Stimulated activated CD8-positive, alpha-beta memory T cell treated with anti-CD3 and anti-CD28 coated beads, Interleukin-15, amount 100 ng/mL, for 48 hours (primary cell): ENCODE data around the gene HAS3.

Source experiments
- DNase-seq, 2 donors: peaks; one replicate each; pipeline ENCODE4 v3.0.0-alpha.2; 2020; ENCODE audit warnings: low read depth in 2 of 2

The HAS3 gene

DNA sequence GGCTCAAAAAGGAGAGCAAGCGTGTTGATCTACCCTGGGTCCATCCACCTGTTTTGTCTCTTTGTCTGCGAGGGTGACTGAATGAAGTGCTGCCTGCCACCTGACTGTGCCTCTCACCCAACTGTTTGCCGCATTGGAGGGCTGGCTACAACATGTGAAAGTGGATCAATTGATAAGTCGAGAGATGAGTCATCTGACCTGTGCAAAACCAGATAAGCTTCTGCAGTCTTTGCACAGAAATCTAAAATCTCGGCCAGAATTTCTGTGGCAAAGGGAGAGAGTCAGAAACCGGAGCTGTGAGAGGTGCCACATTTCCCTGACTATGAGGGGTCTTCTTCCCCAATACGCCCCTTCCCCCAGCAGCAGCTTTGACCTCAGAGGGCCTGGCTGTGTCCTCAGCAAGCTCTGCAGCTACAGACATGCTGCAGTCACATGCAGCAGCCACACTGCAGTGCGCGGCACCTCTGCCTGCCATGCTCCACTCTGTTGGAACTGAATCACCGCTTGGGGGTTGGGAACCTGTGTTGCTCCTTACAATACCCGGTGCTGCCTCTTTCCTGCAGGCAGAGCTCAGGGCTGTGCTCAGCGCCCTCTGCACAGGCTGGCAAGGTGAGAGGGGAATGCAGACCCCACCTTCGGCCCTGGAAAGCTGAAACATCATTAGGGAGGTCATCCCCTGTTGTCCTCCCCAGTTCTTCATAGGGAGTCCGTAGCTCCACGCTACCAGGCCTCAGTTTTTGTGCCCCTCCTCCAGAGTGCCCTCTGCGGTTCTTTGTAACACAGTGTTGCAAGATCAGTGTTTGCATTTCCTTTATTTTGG is 16.2 kb upstream of the HAS3 start:
- DNase-seq = peak in 1 of 2 donors; percentile 38

DNA sequence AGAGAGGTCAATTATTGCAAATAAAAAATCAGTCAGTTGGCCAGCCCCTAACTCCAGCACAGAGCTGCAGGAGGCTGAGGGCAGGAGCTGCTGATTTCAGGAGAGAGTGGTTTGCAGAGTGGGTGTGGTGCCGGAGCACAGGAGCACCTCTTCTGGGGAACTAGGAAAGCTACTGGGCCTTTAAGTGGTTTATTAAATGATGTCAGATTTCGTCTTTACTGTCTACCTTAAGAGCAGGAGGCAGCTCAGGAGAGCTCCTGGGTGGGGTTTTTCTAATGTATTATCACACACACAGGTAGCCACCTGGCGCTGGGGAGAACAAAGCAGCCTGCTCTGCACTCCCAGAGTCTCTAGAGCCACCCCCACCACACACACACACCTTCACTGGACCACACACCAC is 11.5 kb upstream of the HAS3 start:
- DNase-seq = no peak

DNA sequence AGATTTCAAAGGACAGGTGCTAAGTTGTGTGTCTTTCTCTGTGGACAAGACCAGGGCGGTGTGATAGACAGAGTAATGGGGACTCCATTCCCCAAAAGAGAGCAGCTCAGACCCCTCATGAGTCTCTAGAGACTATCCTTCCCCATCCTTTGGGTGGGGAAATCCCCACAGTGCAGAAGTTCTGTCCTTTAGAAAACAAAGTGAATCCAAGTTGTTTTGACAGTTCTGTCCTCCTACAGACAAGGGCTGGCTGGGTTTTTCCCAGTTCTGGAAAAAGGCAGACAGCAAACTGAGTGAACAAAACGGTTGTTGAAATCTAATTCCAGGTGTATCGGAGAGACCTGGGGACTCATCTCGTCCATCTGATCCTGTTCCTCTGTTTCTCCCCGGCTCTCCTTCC is 11.0 kb upstream of the HAS3 start:
- DNase-seq = no peak

DNA sequence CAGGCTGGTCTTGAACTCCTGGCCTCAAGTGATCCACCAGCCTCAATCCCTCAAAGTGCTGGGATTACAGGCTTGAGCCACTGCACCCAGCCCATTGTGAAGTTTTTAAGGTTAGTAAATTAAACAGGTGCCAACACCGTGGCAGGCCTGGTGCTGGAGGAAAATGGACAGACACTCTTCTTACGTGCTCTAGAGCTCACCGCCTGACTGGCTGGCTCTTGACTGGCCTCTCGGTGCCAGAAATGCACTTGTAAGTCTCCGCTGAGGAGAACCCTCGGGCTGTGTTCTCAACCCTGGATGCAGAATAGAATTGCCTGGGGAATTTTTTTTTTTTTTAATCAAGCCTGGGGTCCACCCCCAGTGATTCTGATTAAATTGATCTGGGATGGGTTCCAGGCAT is 10.3 kb upstream of the HAS3 start:
- DNase-seq = no peak

DNA sequence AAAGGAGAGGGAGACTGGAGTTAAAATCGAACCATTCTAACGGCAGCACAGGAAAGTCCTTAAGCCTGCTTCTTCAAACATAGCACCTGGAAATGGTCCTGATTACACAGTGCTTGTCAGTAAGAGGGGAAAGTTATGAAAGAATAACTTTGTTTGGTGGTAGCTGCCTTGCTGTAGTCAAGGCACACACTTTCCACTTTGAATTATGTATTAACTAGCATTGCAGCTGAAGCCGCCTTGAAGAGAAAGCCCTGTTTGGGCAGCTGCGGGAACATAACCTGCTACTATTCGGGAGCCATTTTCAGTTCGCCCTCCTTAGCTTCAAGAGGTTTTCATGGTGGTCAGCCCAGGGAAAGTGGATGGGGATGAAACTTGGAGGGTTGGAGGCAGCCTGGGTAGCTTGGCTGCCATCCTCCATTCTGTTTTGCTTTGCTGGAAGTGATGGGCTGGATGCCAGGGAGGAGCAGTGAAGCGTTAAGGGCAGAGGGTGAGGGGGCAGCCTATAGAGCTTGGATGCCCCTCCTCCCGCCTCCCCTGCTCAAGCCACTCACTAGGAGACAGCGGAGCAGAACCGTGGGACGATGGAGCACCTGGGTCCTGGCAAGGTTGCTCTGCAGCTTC is 5.3 kb upstream of the HAS3 start:
- no peak for DNase-seq

DNA sequence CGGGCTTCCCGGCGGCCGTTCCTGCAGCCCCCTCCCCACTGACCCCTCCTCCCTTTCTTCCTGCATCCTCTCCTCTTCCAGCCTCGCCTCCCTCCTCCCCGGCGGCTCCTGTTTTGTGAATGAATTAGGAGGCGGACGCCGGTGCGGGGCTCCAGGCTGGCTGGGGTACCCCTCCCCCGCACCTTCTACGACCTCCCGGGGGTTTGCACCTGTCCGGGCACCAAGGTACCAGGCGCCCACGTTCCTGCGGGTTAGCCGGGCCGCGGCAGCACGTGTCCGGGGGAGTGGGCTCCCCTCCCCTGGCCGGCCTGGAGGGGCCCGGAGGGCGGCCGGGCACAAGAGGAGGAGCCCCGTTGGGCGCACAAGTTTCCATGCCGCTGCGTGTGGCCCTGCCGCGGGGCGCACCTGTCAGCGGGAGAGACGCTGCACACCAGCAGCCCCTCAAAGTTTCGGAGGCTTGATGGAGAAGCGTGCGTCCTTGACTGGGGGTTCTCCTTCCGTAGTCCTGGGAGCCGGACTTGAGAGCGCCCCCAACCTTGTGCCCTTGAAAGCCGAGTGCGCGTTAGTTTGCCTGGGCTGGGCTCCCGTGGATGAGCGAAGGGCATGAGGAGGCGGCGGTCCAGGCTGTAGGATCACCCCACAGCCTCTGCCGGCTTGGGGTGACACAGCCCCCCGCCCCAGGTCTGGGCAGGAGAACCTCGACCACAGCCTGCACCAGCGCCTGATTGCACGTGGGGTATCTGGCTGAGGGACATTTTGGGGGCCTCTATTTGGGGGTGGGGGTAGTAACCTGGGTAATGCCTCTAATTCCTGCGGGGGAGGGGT is 1.2 kb downstream of the HAS3 start:
- DNase-seq = no peak

DNA sequence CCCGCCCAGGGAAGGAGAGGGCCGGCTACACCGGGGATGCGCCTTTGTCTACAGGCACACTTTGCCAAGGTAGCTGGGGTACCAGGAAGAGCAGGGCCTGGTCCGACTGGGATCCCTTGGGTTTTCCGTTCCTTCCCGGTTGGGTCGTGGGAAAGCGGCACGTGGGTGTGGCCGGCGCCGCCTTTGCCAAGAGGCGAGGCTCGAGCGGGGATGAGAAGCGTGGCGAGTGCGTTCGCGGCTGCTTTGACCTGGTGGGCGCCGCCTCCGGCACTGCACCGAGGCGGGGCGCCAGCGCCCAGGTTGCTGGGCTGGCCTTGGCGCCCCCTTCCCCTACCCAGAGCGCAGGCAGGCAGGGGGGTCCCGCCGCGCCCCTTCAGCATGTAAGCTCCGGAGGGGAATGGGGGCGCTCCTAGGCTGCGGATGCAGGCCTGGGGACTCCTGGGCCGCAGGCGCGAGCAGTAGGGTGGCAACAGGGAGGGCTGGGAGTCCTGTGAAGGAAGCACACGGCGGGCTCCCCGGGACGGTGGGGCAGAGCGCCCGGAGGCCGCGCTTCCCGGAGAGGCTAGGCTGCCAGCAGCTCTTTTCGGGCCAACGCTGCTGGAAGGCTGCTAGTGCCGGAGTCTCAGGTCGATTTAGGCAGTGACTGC is 2.0 kb downstream of the HAS3 start:
- no peak for DNase-seq

DNA sequence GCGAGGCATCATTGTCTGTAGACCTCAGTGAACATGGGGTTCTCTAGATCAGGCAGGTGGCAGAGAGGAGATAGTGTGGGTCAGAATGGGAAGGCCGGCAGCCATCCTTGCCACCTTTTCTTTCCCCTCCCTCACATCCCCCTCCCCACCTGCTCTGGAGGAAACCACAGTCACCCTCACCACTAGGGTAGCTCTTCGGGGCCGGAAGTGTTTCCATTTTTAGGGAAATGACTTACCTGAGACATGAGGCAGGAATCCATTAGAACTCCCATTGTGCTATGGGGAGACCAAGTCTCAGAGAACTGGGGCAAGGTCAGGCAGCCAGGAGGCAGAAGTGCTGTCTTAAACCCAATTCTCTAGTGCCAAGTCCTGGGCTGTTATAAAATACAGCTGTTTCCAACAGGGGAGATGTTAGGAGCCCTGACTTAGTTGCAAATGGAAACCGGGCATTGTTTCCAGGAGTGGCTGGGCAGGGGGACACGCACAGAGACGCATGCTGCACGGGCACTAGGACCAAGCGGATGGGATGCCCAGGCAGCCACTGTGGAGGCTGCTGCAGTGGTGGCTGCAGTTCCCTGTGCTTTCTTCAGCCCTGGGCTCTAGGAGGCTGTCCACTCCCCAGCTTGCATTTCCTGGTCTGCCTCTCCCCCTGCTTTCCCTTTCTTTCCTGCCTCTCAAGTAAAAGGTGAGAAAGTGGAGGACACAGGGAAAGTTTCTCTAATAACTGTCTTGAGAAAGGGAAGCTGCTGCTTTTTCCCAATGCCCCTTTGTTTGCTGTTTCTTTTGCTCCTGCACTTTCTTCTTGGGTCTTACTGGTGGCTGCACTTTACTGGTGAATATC is 2.8 kb downstream of the HAS3 start:
- no peak for DNase-seq

DNA sequence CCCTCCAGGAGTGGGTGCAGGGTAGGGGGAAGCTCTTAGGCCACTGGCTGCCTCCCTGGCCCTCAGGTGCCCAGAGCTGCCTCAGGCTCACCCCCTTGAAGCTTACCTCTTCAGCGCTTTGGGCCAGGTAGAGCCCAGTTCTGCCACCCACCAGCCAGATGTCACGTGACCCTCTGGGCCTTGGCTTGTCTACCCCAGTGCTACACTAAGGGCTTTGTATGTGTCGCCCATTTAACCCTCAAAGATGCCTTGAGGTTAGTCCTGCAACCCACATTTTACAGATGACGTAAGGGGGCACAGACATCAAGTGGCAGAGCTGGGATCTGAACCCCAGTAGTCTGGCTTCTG is 3.4 kb downstream of the HAS3 start:
- DNase-seq = no peak

DNA sequence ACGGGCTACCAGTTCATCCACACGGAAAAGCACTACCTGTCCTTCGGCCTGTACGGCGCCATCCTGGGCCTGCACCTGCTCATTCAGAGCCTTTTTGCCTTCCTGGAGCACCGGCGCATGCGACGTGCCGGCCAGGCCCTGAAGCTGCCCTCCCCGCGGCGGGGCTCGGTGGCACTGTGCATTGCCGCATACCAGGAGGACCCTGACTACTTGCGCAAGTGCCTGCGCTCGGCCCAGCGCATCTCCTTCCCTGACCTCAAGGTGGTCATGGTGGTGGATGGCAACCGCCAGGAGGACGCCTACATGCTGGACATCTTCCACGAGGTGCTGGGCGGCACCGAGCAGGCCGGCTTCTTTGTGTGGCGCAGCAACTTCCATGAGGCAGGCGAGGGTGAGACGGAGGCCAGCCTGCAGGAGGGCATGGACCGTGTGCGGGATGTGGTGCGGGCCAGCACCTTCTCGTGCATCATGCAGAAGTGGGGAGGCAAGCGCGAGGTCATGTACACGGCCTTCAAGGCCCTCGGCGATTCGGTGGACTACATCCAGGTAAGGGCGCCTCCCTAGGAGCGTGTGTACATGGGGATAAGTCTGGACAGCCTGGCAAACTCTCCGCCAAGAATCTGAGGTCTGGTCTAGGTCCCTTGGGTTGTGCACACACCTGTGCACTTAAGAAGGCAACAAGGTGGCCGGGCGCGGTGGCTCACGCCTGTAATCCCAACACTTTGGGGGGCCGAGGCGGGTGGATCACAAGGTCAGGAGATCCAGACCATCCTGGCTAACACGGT is 4.2 kb downstream of the HAS3 start:
- DNase-seq = no peak

DNA sequence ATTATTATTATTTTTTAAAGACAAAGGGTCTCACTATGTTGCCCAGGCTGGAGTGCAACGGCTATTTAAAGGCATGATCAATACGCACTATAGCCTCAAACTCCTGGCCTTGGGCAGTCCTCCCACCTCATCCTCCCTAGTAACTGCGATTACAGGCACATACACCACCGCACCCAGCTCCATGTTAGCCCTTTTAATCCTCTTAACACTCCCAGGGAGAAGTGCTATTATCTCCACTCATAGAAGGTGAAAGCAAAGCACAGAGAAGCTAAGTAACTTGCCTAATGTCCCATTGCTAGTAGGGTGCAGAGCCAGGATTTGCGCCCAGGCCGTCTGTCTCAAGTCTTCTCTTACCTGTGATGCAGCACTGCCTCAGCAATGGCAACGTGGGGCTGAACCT is 5.0 kb downstream of the HAS3 start:
- no peak for DNase-seq

DNA sequence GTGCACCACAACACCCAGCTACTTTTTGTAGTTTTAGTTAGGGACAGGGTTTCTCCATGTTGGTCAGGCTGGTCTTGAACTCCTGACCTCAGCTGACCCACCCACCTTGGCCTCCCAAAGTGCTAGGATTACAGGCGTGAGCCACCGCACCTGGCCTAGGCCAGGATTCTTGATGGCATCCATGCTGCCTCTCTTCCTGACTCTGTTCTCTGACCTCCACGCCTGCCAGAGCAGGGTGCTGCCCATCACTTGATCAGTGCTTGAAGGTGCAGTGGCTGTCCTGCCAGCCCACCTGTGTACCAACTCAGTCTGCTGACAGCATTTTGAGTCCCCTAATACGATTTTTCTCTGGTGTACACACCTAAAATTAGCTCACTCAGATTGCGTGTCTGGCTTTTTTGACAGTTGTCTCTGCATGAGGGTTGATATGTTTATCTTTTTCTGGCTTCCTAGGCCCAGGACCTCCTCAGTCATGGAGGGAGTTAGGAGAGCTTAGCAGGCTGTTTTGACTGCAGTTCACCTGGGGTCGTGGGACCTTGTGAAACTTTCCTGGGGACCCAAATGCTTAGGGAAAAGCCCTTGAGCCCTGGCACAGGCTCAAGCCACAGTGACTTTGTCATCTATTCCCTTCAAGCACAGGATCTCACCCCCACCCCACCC is 5.9 kb downstream of the HAS3 start:
- DNase-seq = no peak

DNA sequence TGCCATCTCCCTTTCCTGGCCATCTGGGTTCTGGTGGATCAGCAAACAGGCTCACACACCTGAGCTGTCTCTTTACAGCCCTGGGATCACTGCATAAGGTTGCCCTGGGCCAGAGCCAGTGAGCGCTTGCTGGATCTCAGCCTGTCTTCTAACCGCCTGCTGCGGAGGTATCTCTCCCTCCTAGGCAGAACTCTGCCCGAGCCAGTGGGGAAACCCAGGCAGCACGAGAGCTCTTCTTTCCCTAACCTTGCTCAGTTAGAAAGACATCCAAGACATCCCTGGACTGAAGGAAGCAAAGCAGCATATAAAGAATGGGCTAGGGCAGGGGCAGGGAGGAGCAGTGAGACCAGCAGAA is 6.4 kb downstream of the HAS3 start:
- DNase-seq = no peak

DNA sequence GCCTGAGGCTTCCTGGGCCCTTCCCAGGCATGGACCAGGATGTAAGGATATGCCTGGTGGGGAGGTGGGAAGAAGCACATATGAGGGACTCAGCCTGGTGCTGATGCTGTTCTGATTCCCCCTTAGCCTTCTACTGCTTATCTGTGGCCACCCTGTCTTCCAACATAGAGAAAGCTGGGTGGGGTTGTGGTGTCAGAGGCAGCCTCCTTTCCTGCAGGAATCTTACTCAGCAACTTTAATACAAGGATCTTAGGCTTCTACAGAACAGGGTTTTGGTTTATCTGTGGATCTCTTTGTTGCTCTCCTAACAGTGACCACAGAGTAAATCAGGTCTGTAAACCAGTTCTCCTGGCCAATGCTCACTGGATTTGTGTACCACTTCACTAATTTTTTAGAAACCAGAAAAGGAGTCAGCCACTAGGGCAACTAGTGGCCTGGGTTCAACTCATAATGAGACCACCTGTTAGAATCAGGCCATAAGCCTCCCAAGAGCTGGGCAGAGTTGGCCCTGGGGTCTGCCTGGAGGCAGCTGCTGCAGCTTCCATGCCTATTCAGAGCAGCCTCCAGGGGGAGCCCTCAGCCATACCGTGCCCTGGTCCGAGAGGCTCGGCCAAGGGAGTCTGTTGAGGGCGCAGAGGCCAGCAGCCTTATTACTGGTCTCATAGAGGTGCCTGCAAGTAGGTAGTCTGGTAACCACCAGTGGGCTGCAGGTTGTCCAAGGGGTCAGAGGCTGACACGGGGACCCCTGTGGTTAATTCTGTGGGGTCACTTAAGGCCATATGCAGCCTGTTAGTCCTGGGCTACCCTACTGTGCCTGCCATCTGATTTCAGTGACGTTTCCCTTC is 7.1 kb downstream of the HAS3 start:
- no peak for DNase-seq

DNA sequence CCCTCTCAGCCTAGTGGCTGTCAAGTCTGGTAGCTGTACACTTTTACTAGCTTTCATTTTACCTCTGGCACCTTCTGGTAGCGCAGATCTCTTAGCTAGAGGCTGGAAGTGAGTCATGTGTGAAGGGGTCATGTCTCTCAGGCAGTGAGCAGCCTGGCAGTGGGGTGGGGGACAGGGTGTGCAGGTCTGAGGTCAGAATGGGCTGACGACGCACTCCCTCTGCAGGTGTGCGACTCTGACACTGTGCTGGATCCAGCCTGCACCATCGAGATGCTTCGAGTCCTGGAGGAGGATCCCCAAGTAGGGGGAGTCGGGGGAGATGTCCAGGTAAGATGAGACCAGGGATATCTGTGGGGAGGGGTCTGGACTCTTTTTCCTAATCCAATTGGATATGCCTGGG is 7.8 kb downstream of the HAS3 start:
- no peak for DNase-seq

DNA sequence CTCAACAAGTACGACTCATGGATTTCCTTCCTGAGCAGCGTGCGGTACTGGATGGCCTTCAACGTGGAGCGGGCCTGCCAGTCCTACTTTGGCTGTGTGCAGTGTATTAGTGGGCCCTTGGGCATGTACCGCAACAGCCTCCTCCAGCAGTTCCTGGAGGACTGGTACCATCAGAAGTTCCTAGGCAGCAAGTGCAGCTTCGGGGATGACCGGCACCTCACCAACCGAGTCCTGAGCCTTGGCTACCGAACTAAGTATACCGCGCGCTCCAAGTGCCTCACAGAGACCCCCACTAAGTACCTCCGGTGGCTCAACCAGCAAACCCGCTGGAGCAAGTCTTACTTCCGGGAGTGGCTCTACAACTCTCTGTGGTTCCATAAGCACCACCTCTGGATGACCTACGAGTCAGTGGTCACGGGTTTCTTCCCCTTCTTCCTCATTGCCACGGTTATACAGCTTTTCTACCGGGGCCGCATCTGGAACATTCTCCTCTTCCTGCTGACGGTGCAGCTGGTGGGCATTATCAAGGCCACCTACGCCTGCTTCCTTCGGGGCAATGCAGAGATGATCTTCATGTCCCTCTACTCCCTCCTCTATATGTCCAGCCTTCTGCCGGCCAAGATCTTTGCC is 9.0 kb downstream of the HAS3 start:
- no peak for DNase-seq

DNA sequence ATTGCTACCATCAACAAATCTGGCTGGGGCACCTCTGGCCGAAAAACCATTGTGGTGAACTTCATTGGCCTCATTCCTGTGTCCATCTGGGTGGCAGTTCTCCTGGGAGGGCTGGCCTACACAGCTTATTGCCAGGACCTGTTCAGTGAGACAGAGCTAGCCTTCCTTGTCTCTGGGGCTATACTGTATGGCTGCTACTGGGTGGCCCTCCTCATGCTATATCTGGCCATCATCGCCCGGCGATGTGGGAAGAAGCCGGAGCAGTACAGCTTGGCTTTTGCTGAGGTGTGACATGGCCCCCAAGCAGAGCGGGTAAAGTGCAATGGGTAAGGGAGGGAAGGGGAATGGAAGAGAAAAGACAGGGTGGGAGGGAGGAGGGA is 9.5 kb downstream of the HAS3 start:
- no peak for DNase-seq

DNA sequence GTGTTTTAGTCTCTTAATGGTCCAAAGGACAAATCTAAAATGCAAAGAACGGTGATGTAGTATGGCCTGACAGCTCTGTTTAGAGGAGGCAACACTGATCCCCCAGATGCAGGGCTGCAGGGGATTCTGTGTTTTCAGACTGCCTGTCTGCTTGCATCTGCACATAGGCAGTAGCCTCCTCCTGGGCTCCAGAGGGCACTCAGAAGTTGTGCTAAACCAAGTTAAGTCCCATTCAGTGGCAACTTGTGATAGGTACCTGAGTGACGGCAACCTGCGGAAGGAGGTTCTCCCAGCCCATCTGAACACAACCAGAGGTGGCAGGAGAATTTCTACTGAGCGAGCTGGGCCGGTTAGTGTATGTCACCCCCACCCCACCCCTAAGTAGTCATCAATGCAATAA is 9.9 kb downstream of the HAS3 start:
- no peak for DNase-seq

DNA sequence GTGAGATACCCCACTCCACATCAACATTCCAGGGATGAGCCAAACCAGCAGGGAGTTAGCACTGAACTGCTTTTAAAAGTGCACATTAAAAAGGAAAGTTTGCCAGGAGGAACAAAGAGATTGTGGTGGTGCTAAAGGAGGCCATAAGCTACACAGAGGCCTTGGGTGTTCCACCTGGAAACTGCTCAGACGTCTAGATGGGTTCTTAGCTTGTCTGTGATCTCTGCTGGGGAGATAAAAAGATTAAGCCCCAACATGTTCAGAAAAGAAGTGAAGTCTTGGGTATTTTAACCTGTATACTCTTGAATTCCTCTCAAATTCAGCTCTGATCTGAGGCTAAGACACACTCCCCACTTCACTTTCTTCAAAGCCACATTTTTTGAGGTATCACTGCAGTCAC is 10.4 kb downstream of the HAS3 start:
- DNase-seq = no peak
